ENCODE results near the gene SLC8A3.

DNA sequence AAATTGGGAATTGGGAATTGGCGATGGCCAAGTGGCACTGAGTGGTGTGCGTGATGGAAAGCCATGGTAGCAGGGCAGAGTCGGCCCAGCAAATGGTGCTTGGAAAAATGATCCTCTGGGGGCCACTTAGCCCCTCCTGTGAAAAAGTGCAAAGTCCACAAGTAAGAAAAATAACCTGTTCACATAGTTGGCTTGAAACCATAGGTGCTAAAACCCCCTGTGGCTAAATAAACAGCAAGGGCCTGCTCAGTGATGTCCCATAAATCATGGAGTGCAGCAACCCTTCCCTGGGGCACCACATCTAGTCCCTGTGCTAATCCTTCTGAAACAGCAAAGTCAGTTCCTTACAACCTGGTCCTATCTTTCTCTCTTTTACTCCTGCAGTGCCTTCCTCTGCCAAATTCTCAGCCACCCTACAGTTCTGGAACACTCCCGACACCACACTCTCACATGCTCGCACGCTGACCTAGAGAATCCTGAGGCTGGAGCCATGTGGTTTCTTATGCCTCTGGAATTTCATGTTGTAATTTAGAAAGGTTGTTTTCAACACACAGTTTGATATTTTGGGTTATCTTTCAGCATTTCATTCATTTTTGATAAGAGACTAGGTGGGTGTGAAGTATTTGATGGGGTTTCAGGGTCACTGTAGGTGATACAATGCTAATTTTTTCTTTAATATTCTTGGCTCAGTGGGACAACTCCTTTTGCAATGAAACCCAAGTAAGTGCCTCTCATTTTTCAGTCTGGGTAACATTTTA is 186.0 kb downstream of the SLC8A3 start:
- TF ChIP-seq POLR2A (IDR thresholded peaks at IDR 0.05; ENCODE audit: low read depth, low read length) (no peak), POLR2AphosphoS5 (IDR thresholded peaks at IDR 0.05; ENCODE audit: low read depth, low read length) (no peak), TAF1 (IDR thresholded peaks at IDR 0.05; ENCODE audit: borderline replicate concordance, low read depth, low read length) (no peak)

All from GM12892 (cell line).